Neuronal stem cell (in vitro differentiated cells): ENCODE measurements around the gene PHF5A.

Source experiments
- DNase-seq: peaks from one replicate; pipeline ENCODE4 v3.0.0-alpha.2; 2013; ENCODE audit warnings: low spot score
- H2AFZ ChIP-seq: one replicate; pipeline ENCODE4 v1.6.1; 2013; ENCODE audit warnings: mild to moderate bottlenecking, low read length, inconsistent platforms
- H2AK5ac ChIP-seq: 2 replicates; pipeline ENCODE4 v1.6.1; 2013; ENCODE audit warnings: low read depth, mild to moderate bottlenecking, inconsistent platforms, low read length, moderate library complexity, mixed read lengths
- H2BK120ac ChIP-seq: 2 replicates; pipeline ENCODE4 v1.6.1; 2013; ENCODE audit warnings: low read depth, mild to moderate bottlenecking, inconsistent platforms, low read length, moderate library complexity, mixed read lengths
- H2BK12ac ChIP-seq: one replicate; pipeline ENCODE4 v1.6.1; 2013; ENCODE audit warnings: low read length, inconsistent platforms
- H2BK15ac ChIP-seq: 2 replicates; pipeline ENCODE4 v1.6.1; 2013; ENCODE audit warnings: mild to moderate bottlenecking, low read length, inconsistent platforms, mixed read lengths
- H2BK5ac ChIP-seq: one replicate; pipeline ENCODE4 v1.6.1; 2013; ENCODE audit warnings: inconsistent platforms, mild to moderate bottlenecking, low read length, moderate library complexity
- H3K14ac ChIP-seq: one replicate; pipeline ENCODE4 v1.6.1; 2013; ENCODE audit warnings: low read length, inconsistent platforms
- H3K18ac ChIP-seq: 2 replicates; pipeline ENCODE4 v1.6.1; 2013; ENCODE audit warnings: low read length, inconsistent platforms
- H3K23ac ChIP-seq: 2 replicates; pipeline ENCODE4 v1.6.1; 2013; ENCODE audit warnings: low read depth, mild to moderate bottlenecking, mixed read lengths, low read length, inconsistent platforms; ENCODE audit not compliant: poor library complexity
- H3K27ac ChIP-seq: replicated peaks from 3 replicates; pipeline ENCODE4 v1.5.1; 2013; ENCODE audit warnings: low read length, inconsistent platforms
- H3K27me3 ChIP-seq, 3 experiments: 2 replicates each; pipeline ENCODE4 v1.6.1; 2013; ENCODE audit warnings: low read length in 3 of 3, mild to moderate bottlenecking in 2 of 3, inconsistent platforms in 1 of 3, low read depth in 1 of 3, mixed read lengths in 1 of 3, moderate library complexity in 1 of 3; ENCODE audit not compliant: control insufficient read depth in 3 of 3, insufficient read depth in 3 of 3
- H3K36me3 ChIP-seq, 2 donors: replicated peaks in 1 of 2; 2 replicates each; pipeline ENCODE4 v1.6.1; 2013; ENCODE audit warnings: low read length in 2 of 2; ENCODE audit not compliant: control insufficient read depth in 2 of 2, insufficient read depth in 2 of 2
- H3K4ac ChIP-seq: 2 replicates; pipeline ENCODE4 v1.6.1; 2013; ENCODE audit warnings: inconsistent platforms, mild to moderate bottlenecking, low read length, moderate library complexity
- H3K4me1 ChIP-seq, 2 donors: 1 replicate in 1 of 2; 2 replicates in 1 of 2; pipeline ENCODE4 v1.6.1; 2013; ENCODE audit warnings: low read length in 2 of 2, low read depth in 1 of 2; ENCODE audit not compliant: control insufficient read depth in 2 of 2, insufficient read depth in 1 of 2
- H3K4me2 ChIP-seq: one replicate; pipeline ENCODE4 v1.6.1; 2013; ENCODE audit warnings: mild to moderate bottlenecking, low read length, inconsistent platforms; ENCODE audit not compliant: insufficient read depth, poor library complexity, severe bottlenecking
- H3K4me3 ChIP-seq, 2 donors: 2 replicates each; pipeline ENCODE4 v1.5.1; 2013; ENCODE audit warnings: low read length in 2 of 2, mild to moderate bottlenecking in 2 of 2, inconsistent platforms in 1 of 2, moderate library complexity in 1 of 2
- H3K79me1 ChIP-seq: one replicate; pipeline ENCODE4 v1.6.1; 2013; ENCODE audit warnings: low read depth, mild to moderate bottlenecking, inconsistent platforms, low read length, moderate library complexity
- H3K9ac ChIP-seq: one replicate; pipeline ENCODE4 v1.6.1; 2013; ENCODE audit warnings: mild to moderate bottlenecking, low read depth, low read length, inconsistent platforms; ENCODE audit not compliant: poor library complexity
- H3K9me3 ChIP-seq, 2 donors: replicated peaks in 1 of 2; 2 replicates each; pipeline versions ENCODE3 to v1.6.1; 2013; ENCODE audit warnings: low read length in 2 of 2, mild to moderate bottlenecking in 2 of 2, inconsistent platforms in 1 of 2, low read depth in 1 of 2, mixed read lengths in 1 of 2, moderate library complexity in 1 of 2; ENCODE audit not compliant: control insufficient read depth in 2 of 2, insufficient read depth in 1 of 2
- H4K8ac ChIP-seq: one replicate; pipeline ENCODE4 v1.6.1; 2013; ENCODE audit warnings: low read depth, mild to moderate bottlenecking, inconsistent platforms, low read length, moderate library complexity
- H4K91ac ChIP-seq: one replicate; pipeline ENCODE4 v1.6.1; 2013; ENCODE audit warnings: low read length, low read depth, mild to moderate bottlenecking, inconsistent platforms; ENCODE audit not compliant: poor library complexity
- WGBS, 2 donors: extraction: QIAGEN DNeasy Blood & Tissue Kit; methylation state at CpG; one replicate each; pipeline ENCODE4 v1.1.7; 2013; ENCODE audit warnings: missing lambda C conversion rate in 2 of 2, mixed read lengths in 1 of 2; ENCODE audit not compliant: insufficient read length in 2 of 2, insufficient replicate concordance in 1 of 2; ENCODE audit errors: extremely low coverage in 2 of 2; 5-methylcytosine and 5-hydroxymethylcytosine counted together

Gene PHF5A

GRCh38 chr22:41513391-41513790 lies 44.9 kb upstream of the PHF5A start:
- Histone ChIP-seq H3K9ac (no peak overlapping the region), H3K79me1 (peaks cover 3% of the 10 kb centered on the region), H3K23ac (no peak overlapping the region), H2AK5ac (peak overlapping the region; percentile 2), H4K91ac (no peak overlapping the region), H2BK12ac (no peak overlapping the region), H3K4me1 (peaks cover 4 to 17% of the 10 kb centered on the region in 2 donors), H2BK15ac (peak overlapping the region; percentile 0), H4K8ac (no peak overlapping the region), H3K27ac (peak overlapping the region; percentile 41), H3K27me3 (no peaks in the 10 kb centered on the region), H3K9me3 (no peaks in the 10 kb centered on the region), H2AFZ (no peak overlapping the region), H2BK5ac (no peak overlapping the region), H3K14ac (no peak overlapping the region), H3K18ac (peak overlapping the region; percentile 6), H2BK120ac (no peak overlapping the region), H3K36me3 (peaks cover 34 to 86% of the 10 kb centered on the region in 2 donors), H3K4me3 (no peak overlapping the region), H3K4ac (no peak overlapping the region), H3K4me2 (no peak overlapping the region)
- no peak for DNase-seq
- no CpG with 5 or more reads among the region's 5 CpGs for WGBS, 2 donors

- peak overlapping the region; percentile 48 for H3K27ac ChIP-seq
- peak overlapping the region; percentile 91 for H2BK15ac ChIP-seq
- H3K14ac ChIP-seq: no peak overlapping the region
Measured at GRCh38 chr22:41512421-41513194, 44.1 kb upstream of the PHF5A start.

GRCh38 chr22:41511521-41511968 lies 43.1 kb upstream of the PHF5A start:
- DNase-seq: no peak
- no peak overlapping the region for H2BK5ac ChIP-seq
- WGBS, 2 donors: no CpG with 5 or more reads among the region's 2 CpGs
- H4K91ac ChIP-seq: no peak overlapping the region
- peaks cover 4 to 17% of the 10 kb centered on the region in 2 donors for H3K4me1 ChIP-seq
- H3K9ac ChIP-seq: no peak overlapping the region
- H3K4me2 ChIP-seq: no peak overlapping the region
- no peak overlapping the region for H3K14ac ChIP-seq
- H3K27me3 ChIP-seq: no peaks in the 10 kb centered on the region
- H3K18ac ChIP-seq: no peak overlapping the region
- no peak overlapping the region for H2BK12ac ChIP-seq
- H3K36me3 ChIP-seq: peaks cover 40 to 85% of the 10 kb centered on the region in 2 donors
- H3K27ac ChIP-seq: peak overlapping the region; percentile 33
- H3K4ac ChIP-seq: no peak overlapping the region
- H3K4me3 ChIP-seq: no peak overlapping the region
- no peak overlapping the region for H3K23ac ChIP-seq
- H3K79me1 ChIP-seq: no peaks in the 10 kb centered on the region
- no peak overlapping the region for H2BK15ac ChIP-seq
- no peak overlapping the region for H2BK120ac ChIP-seq
- peak overlapping the region; percentile 11 for H2AK5ac ChIP-seq
- H2AFZ ChIP-seq: no peak overlapping the region
- no peaks in the 10 kb centered on the region for H3K9me3 ChIP-seq
- H4K8ac ChIP-seq: no peak overlapping the region

More at GRCh38 chr22:41512421-41513194, 44.1 kb upstream of the PHF5A start:
- Histone ChIP-seq H3K23ac (no peak overlapping the region), H3K9ac (peak overlapping the region; percentile 86), H2BK120ac (peak overlapping the region; percentile 55), H2BK5ac (peak overlapping the region; percentile 21), H2BK12ac (peak overlapping the region; percentile 98), H2AK5ac (peak overlapping the region; percentile 95), H3K4me3 (no peak overlapping the region), H3K9me3 (no peaks in the 10 kb centered on the region), H3K4me1 (peaks cover 4 to 17% of the 10 kb centered on the region in 2 donors), H4K91ac (peak overlapping the region; percentile 46), H3K79me1 (no peaks in the 10 kb centered on the region), H3K27me3 (no peaks in the 10 kb centered on the region), H3K18ac (peak overlapping the region; percentile 90), H4K8ac (no peak overlapping the region), H3K4ac (no peak overlapping the region), H3K4me2 (peak overlapping the region; percentile 52), H2AFZ (no peak overlapping the region), H3K36me3 (peaks cover 36 to 87% of the 10 kb centered on the region in 2 donors)
- DNase-seq: peak; percentile 57
- no CpG with 5 or more reads among the region's 17 CpGs for WGBS, 2 donors

- no peak overlapping the region for H4K8ac ChIP-seq
- no peaks in the 10 kb centered on the region for H3K27me3 ChIP-seq
- no peaks in the 10 kb centered on the region for H3K79me1 ChIP-seq
- H2BK5ac ChIP-seq: no peak overlapping the region
- no peak overlapping the region for H3K27ac ChIP-seq
- WGBS, 2 donors: no CpG with 5 or more reads among the region's 12 CpGs
- no peak overlapping the region for H4K91ac ChIP-seq
- no peak overlapping the region for H3K4me2 ChIP-seq
- H3K9ac ChIP-seq: no peak overlapping the region
- H3K18ac ChIP-seq: no peak overlapping the region
- H2BK15ac ChIP-seq: no peak overlapping the region
- no peak overlapping the region for H2AK5ac ChIP-seq
- peaks cover 23 to 79% of the 10 kb centered on the region in 2 donors for H3K36me3 ChIP-seq
- H2BK12ac ChIP-seq: no peak overlapping the region
- H3K4ac ChIP-seq: no peak overlapping the region
- no peaks in the 10 kb centered on the region for H3K9me3 ChIP-seq
- peak overlapping the region; percentile 38 for H3K23ac ChIP-seq
- no peak for DNase-seq
- H3K4me1 ChIP-seq: peaks cover 4 to 17% of the 10 kb centered on the region in 2 donors
- H3K14ac ChIP-seq: no peak overlapping the region
- no peak overlapping the region for H3K4me3 ChIP-seq
- H2BK120ac ChIP-seq: peak overlapping the region; percentile 57
- no peak overlapping the region for H2AFZ ChIP-seq
Measured at GRCh38 chr22:41508770-41509170, 40.3 kb upstream of the PHF5A start.
